Tibial nerve (tissue), 4 donors: ENCODE measurements around the gene SGTA.

ENCODE experiments used
- CTCF ChIP-seq, 5 experiments: fragments of 200-600 bp in 3 of 5; fragments of 450-650 bp in 2 of 5; sonication (generic) in 3 of 5; IDR thresholded peaks; one replicate each; pipeline ENCODE4 v1.5.1; 2016 to 2019; ENCODE audit warnings: antibody characterized with exemption in 5 of 5, mild to moderate bottlenecking in 3 of 5, moderate library complexity in 2 of 5
- EP300 ChIP-seq, 2 donors: sonication (generic); formaldehyde crosslinking; IDR thresholded peaks; one replicate each; pipeline ENCODE4 v1.6.1; 2017; ENCODE audit warnings: antibody characterized with exemption in 2 of 2, mild to moderate bottlenecking in 1 of 2
- POLR2A ChIP-seq, 2 donors: fragments of 450-650 bp; IDR thresholded peaks; one replicate each; pipeline ENCODE4 v1.6.1; 2017; ENCODE audit warnings: antibody characterized with exemption in 2 of 2, mild to moderate bottlenecking in 2 of 2, moderate library complexity in 2 of 2

DNA sequence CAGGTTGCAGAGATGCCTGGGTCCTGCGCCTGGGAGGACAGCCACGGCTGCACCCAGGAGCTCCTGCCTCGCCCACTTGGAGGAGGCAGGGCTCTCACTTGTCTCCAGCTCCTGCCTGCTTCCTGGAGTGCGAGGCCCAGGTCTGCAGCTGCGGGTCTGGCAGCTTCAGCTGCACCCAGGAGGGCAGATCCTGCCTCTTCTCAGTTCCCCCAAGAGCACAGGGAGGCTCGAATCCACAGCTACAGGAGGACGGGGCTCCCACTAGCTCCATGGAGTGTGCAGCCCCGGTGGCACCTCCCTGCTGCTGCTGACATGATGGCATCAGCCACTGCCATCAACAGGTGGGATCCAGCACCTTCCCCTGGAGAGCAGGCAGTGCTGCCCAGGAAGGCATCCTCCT is 41.1 kb upstream of the SGTA start:
- TF ChIP-seq CTCF (IDR thresholded peaks at IDR 0.05) (no peak), EP300 (IDR thresholded peaks at IDR 0.05) (no peak), POLR2A (IDR thresholded peaks at IDR 0.05) (no peak)
